ENCODE data around the gene IFNL4.
"Not testable (repeated sequence)": the region's sequence is repeated elsewhere in the genome, so short reads cannot be mapped to it uniquely, and the experiment has no call there.

Gene IFNL4

DNA sequence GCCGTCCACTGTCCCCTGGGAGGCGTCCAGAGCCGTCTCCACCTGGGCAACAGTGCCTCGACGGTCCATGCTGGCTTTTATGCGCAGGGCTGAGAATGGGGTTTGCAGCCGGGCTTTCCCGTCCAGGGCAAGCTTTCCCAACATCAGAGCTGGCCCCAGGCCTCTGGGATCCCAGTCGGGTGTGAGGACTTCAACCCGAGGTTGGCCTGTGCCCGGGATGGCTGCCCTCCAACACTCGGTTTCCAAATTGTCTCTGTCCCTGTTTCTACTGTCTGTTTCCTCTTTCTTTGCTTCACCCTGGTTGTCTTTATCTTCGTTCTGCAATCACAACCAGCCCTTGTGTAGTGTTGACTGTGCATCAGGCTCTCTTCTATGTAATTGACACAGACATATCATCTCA lies at the start of gene IFNL4:
Gene IFNL4 (minus strand): TSS at position 51 of the 400 bp plus-strand sequence.
- no peak for DNase-seq (ENCODE audit: low read depth)

DNA sequence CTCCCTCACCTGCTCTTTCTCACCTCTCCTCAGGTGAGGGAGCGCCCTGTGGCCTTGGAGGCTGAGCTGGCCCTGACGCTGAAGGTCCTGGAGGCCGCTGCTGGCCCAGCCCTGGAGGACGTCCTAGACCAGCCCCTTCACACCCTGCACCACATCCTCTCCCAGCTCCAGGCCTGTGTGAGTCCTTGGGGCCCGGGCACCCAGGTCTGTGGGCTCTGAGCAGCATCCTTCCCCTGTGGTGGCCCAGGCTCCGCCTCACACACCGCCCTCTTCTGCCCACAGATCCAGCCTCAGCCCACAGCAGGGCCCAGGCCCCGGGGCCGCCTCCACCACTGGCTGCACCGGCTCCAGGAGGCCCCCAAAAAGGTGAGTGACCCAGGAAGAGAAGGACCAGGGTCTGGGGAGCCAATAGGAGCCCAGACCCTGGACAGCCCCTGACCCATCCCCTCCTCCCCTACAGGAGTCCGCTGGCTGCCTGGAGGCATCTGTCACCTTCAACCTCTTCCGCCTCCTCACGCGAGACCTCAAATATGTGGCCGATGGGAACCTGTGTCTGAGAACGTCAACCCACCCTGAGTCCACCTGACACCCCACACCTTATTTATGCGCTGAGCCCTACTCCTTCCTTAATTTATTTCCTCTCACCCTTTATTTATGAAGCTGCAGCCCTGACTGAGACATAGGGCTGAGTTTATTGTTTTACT lies 49.4 kb upstream of the IFNL4 start:
- no peak for DNase-seq (ENCODE audit: low read depth)

DNA sequence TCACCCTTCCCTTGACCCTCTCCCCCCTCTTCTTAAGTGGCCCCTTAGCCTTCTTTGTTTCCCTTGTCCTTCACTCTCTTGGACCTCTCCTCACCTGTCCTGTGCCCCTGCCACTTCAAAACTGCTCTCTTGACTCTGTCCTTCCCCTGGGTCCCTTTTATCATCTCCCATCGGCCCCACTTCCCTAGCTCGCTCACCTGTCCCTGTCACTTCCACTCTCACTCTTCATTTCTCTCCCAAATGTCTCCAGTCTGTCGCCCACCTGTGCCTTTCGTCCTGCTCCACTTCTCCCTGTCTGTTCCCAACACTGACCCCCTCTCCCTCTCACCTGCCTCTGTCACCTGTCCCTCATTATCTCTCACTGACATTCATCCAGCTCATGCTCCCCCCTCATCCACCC lies 48.2 kb upstream of the IFNL4 start:
- no peak for DNase-seq (ENCODE audit: low read depth)

DNA sequence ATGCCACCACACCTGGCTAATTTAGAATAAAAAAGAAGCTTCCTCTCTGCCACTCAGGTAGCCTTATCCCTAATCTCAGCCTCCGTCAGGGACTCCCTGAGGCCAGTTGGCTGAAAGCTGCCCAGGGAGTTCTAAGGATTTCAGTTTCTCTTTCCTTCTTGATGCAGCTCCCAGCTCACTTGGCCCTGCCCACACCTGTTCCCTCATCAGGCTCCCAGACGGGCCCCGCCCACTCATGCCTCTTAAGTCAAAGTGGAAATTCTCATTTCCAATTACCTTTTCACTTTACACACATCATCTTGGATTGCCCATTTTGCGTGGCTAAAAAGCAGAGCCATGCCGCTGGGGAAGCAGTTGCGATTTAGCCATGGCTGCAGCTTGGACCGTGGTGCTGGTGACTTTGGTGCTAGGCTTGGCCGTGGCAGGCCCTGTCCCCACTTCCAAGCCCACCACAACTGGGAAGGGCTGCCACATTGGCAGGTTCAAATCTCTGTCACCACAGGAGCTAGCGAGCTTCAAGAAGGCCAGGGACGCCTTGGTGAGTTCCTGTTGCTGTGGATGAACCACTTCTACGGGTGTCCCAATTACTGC lies 47.5 kb upstream of the IFNL4 start, which contains the start of gene IFNL1:
Gene IFNL1 (plus strand): TSS at position 353 of the 591 bp plus-strand sequence. CDS start 15 bp downstream, at position 368.
- DNase-seq (ENCODE audit: low read depth): no peak

DNA sequence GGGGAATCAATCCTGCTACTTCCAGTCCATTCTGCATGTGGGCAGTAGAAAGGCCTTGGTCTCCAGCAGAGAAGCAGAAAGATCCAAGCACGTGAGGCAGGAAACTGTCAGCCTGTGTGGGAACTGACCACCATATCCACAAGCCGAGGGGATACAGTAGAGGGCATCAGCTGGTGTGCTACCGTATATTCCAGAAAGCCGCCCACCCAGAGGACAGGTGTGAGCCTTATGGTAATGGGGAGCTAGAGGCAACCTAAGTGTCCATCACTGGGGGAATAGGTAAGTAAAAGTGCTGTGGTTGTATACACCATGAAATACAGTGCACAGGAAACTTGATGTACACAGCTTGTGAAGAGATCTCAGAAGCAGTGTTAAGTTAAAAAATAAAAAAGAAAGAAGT lies 44.7 kb upstream of the IFNL4 start:
- DNase-seq (ENCODE audit: low read depth): no peak

DNA sequence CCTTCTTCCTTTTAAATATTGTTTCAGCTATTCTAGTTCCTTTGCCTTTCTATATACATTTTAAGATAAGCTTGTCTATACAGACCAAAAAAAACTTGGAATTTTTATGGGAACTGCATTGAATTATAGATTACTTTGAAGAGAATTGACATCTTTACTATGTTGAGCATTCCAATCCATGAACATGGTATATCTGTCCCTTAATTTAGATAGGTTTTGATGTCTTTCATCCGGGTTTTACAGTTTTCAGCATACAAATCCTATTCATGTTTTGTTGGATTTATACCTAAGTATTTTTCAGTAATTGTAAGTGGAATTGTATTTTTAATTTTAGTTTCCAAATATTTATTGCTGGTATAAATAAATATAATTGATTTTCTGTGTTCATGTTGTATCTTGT lies 35.4 kb upstream of the IFNL4 start:
- DNase-seq (ENCODE audit: low read depth): no peak

DNA sequence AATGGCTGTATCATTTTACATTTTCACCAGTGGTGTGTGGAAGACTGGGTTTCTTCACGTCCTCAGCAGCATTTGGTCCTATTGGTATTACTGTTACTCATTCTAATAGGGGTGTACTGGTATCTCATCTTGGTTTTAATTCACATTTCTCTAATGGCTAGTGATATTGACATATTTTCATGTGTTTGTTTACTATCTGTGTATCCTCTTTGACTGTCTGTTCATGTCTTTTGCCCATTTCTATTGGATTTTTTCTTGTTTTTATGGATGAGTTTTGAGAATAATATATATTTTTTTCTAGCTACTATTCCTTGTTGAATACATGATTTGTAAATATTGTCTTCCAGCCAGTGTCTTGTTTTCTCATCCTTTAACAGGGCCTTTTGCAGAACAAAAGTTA lies 33.4 kb upstream of the IFNL4 start:
- DNase-seq (ENCODE audit: low read depth): no peak

DNA sequence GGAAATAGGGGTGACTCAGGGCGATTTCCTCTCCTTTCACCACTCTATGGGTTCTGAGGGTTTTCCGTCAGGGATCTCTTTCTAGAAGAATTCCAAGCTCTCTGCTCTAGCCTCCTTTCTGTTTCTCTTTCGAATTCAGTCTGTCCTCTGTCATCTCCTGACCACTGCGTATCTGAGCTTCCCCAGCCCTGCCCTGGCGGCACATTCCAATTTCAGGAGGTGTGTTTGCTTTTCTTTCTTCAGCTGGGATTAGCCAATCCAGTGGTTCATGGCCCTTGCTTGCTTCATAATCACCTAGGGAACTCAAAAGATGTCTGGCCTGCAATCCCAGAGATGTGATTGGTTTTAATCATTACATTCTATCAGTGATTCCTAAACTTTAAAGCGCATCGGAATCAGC lies 28.9 kb upstream of the IFNL4 start:
- DNase-seq (ENCODE audit: low read depth): peak; percentile 70

DNA sequence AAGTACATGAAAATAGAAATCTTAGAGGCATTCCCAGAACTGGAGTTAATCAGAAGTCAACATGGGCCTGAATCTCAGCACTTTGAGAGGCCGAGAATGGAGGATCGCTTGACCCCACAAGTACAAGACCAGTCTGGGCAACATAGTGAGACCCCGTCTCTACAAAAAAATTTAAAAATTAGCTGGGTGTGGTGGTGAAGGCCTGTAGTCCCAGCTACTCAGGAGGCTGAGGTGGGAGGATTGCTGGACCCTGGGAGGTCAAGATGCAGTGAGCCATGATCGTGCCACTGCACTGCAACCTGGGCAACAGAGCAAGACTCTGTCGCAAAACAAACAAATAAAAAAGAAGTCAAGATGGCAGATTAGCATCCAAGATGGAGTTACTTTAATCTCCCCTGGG lies 28.1 kb upstream of the IFNL4 start:
- no peak for DNase-seq (ENCODE audit: low read depth)

DNA sequence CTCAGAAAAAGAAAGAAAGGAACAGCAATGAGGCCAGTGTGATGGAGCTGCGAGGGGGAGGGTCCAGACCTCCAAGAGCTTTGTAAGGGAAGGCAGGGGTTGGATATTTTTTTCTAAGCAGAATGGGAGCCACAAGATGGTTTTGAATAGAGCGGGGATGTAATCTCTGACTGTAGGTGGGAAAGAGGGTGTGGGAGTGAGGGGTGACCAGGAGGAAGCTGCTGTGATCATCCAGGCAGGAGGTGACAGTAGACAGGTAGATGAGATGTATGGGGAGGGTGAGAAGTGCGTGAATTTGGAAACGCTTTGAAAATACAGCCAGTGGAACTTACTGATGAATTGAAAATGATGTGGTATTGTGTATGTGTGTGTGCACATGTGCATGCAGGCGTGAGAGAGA lies 26.9 kb upstream of the IFNL4 start:
- no peak for DNase-seq (ENCODE audit: low read depth)

DNA sequence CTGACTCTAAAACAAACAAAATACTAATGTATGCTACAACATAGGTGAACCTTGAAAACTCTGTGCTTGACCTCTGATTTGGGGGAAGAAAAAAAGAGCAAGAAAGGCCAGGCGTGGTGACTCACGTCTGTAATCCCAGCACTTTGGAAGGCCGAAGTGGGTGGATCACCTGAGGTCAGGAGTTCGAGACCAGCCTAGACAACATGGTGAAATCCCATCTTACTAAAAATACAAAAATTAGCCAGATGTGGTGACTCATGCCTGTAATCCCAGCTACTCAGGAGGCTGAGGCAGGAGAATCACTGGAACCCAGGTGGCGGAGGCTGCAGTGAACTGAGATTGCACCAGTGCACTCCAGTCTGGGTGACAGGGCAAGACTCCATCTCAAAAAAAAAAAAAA lies 25.2 kb upstream of the IFNL4 start:
- DNase-seq (ENCODE audit: low read depth): not testable (repeated sequence)

DNA sequence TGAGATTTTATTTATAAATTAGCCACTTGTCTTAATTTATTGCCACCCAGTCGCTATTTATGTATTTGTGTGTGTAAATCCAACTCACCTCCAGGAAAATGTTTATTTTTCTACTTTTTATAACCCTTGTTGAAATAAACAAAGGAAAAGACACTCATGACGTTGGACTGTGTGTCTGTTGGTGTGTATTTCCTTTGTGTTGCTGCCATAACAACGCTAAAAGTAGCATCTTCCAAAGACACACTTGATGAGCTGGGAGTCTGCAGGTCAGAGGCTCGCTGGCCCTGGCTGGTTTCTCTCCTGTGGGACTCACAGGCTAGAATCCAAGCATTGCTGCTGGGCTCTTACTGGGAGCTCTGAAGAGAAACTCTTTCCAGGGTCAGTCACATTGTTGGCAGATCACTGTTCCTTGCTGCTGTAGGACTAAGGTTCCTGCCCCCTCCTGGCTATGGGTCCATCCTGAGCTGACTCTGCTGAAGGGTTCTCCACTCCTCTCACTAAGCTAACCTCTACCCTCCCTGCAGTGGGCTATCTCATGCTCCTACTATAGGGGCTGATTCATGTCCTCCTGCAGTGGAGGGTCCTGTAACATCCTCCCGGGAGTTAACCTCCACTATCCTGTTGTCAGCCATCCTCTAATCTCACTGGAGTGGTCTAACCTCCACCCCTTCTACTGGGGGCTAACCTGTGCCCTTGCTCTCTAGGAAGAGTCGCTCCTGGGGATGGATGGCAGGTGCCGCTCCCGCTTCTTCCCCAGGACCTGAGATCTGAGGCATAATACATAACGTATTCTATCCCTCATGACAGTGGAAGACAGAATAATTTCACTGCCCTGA lies 21.6 kb upstream of the IFNL4 start:
- no peak for DNase-seq (ENCODE audit: low read depth)

DNA sequence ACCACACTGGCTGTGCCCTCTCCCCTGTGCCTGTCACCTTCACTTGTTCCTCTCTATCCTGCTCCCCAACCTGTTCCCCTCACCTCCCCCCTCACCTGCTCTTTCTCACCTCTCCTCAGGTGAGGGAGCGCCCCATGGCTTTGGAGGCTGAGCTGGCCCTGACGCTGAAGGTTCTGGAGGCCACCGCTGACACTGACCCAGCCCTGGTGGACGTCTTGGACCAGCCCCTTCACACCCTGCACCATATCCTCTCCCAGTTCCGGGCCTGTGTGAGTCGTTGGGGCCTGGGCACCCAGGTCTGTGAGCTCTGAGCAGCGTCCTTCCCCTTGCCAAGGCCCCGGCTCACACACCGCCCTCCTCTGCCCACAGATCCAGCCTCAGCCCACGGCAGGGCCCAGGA lies 20.7 kb upstream of the IFNL4 start:
- DNase-seq (ENCODE audit: low read depth): not testable (repeated sequence)

DNA sequence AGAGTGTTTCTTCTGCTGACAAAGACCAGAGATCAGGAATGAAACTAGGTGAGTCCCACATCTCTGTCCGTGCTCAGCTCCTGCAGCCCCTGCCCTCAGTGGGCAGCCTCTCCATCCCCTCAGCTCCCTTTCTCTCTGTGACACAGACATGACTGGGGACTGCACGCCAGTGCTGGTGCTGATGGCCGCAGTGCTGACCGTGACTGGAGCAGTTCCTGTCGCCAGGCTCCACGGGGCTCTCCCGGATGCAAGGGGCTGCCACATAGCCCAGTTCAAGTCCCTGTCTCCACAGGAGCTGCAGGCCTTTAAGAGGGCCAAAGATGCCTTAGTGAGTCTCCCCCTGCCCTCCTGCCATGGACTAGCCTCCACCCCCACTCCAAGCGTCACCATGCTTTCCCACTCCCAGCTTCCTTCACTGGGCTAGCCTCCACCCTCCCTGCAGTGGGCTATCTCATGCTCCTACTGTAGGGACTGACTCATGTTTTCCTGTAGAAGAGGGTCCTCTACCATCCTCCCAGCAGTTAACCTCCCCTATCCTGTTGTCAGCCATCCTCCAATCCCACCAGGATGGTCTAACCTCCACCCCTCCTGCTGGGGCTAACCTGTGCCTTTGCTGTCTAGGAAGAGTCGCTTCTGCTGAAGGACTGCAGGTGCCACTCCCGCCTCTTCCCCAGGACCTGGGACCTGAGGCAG lies 20.0 kb upstream of the IFNL4 start:
- not testable (repeated sequence) for DNase-seq (ENCODE audit: low read depth)

DNA sequence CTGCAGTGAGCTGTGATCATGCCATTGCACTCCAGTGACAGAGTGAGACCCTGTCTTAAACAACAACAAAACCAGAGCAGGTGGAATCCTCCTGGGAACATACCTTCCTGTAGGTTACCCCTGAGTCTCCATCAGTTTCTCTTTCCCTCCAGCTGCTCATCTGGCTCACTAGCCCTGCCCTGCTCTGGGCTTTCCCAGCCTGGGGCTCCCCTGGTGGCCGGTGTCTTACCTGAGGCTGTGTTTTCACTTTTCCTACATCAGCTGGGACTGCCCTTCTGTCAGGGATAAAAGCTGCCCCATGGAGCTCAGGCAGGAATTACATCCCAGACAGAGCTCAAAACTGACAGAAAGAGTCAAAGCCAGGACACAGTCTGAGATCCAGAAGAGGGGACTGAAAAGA lies 19.4 kb upstream of the IFNL4 start, which contains the start of gene IFNL2:
Gene IFNL2 (plus strand): TSS at position 312 of the 400 bp plus-strand sequence. CDS start 173 bp downstream, outside the sequence.
- not testable (repeated sequence) for DNase-seq (ENCODE audit: low read depth)

DNA sequence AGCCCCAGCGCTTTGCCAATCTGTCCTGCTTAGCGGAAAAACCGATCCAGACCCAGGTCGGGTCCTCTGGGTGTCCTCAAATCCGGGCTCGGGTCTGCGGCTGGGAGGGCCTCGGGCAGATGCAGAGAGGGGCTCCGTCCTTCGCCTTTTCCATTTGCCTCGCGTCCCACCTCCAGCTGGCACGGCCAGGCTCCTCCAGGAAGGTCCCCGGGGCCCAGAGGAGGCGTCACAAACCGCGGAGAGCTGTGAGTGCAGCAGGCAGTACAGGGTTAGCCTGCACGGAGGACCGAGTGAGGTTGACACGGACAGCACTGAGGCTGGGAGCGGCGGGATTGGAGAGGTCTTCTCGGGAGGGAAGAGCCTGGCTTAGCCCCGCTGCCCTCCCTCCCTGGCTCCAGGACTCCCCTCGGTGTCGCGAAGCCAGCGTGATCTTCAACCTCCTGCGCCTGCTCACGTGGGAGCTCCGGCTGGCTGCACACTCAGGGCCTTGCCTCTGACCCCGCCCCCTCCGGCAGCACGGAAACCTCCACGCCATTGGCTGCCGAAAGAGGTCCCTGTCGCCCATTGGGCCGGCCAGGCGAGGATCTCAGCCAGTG lies 16.8 kb upstream of the IFNL4 start:
- no peak for DNase-seq (ENCODE audit: low read depth)

DNA sequence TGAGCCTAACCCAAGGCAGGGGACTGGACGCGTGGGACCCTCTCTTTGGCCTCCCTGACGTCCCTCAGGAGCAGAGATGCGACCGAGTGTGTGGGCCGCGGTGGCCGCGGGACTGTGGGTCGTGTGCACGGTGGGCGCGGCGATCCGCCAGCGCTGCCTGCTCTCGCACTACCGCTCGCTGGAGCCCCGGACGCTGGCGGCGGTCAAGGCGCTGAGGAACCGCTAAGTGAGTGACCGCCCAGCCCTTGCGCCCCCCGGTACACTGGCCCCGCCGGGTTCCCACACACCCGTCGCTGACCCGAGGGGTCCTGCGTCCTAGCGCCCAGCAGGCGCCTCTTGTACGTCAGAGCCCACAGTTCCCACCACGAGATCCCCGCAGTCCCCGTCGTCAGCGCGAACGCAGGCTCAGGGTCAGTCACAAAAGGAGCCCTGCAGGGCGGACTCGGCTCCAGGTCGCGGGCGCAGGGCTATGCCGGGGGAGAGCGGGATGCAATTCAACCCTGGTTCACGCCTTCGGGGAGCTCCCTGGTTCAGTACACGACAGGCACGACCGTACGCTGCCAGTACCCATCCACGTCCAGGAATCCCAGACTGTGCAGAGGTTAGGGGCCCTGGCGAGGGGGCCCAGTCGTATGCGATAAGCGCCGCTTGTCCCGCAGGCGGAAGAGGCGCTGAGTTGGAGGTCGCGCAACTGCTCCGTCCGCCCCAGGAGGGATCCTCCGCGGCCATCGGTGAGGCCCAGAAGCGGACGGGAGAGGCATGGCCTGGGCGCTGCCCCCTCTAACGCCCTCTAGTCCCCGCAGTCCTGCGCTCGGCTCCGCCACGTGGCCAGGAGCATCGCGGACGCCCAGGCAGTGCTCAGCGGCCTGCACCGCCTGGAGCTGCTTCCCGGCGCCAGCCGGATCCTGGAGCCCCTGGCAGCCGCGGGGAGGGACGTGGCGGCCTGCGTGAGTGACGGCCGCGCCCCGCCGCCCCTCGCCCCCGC lies 15.9 kb upstream of the IFNL4 start:
- no peak for DNase-seq (ENCODE audit: low read depth)

DNA sequence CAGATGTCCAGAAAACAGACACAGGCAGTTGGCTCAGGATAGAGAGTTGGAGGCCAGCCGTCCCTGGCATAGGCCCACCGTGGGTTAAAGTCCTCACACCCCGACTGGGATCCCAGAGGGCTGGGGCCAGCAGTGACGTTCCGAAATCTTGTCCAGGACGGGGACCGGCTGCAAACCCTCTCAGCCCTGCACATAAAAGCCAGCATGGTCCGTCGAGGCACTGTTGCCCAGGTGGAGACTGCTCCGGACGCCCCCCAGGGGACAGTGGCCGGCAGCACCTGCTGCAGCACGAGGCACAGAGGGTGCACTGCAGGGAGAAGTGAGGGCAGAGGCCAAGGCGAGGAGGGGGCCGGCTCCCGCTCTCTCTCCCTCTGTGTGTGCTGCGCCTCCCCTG lies 15.3 kb upstream of the IFNL4 start:
- DNase-seq (ENCODE audit: low read depth): no peak

DNA sequence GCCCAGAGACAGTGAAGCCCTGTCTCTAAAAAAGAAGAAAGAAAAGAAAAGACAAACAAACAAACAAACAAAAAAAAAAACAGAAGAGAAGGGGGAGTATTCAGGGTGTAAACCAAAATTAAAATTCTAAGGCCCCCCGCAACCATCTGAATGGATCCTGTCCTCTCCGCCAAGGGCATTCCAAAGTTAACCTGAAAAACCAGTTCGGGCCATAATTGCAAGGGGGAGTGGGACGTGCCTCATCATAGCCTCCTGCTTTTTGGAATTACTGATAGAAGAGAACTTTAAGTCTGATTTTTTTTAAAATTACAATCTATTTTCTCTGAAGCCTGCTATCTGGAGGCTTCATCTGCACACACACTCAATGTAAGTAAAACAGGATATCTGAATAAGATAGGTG lies 13.8 kb upstream of the IFNL4 start:
- no peak for DNase-seq (ENCODE audit: low read depth)

DNA sequence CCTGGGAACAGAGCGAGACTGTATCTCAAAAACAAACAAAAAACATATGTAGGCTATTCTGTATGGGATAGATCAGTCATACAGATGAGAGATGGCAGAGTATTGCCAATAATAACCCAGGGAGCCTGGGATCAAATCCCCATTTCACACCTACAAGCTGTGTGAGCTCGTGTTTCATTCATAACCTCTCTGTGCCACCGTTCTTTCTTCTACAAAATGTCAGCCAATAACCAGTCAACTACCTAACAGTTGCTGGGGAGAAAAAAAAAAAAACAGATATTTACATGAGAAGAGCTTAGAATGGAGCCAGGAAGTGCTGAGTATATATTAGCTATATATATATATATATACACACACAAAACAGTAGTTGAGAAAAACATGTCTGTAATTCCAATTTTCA lies 13.0 kb upstream of the IFNL4 start:
- no peak for DNase-seq (ENCODE audit: low read depth)

DNA sequence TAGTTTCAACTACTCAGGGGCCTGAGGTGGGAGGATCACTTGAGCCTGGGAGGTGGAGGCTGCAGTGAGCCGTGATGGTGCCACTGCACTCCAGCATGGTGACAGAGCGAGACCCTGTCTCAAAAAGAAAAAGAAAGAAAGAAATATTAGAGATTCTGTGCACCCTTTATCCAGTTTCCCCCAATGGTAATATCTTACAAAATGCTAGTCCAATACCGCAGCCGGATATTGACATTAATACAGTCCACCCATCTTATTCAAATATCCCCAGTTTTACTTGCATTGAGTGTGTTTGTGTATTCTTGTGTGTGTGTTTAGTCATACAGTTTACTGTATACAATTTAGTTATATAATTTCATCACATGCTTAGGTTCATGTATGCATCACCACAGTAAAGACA lies 8.6 kb upstream of the IFNL4 start:
- DNase-seq (ENCODE audit: low read depth): no peak

All from amniotic epithelial cell (primary cell).